Endothelial cell of umbilical vein (primary cell): Measurements from ENCODE around the gene MYL5. TPM values are rescaled to one million over a fixed set of nuclear protein-coding genes. Genes with fewer than 3 reads are reported as not detected.

Experiments used
- BruUV-seq: library from RNA; stranded (reverse); fragments of 400-500 nt; replicated peaks from 2 replicates; lab custom pipeline; 2021; lab: Mats Ljungman, UMichigan
- CTCF ChIA-PET: fragments of 300-600, 350-600 bp; sonication (Branson Sonifier 250); formaldehyde crosslinking; loops from one replicate; lab custom pipeline; 2021; ENCODE audit warnings: antibody characterized with exemption, inconsistent platforms; lab: Charles Lee
- POLR2A ChIA-PET: fragments of 300-600, 350-600 bp; sonication (Branson Sonifier 250); formaldehyde crosslinking; loops from one replicate; lab custom pipeline; 2021; ENCODE audit warnings: antibody characterized with exemption, inconsistent platforms; lab: Charles Lee
- DNase-seq: peaks from one replicate; pipeline ENCODE4 v3.0.0-alpha.2; 2011; ENCODE audit warnings: low read depth, low spot score
- FAIRE-seq: peaks from 2 replicates; lab custom pipeline; 2011; peaks lifted over from hg19 to GRCh38; lab: Jason Lieb, UNC
- H2AFZ ChIP-seq: 2 replicates; pipeline ENCODE4 v1.6.0; 2012; ENCODE audit warnings: low read depth, low read length, control low read depth, inconsistent platforms
- H3K27ac ChIP-seq: 2 replicates; pipeline ENCODE4 v1.5.1; 2011; ENCODE audit warnings: low read depth, mild to moderate bottlenecking, control low read depth, low read length, moderate library complexity; ENCODE audit not compliant: insufficient read depth
- H3K27me3 ChIP-seq, 2 experiments: 2 replicates each; pipeline versions ENCODE4 v1.6.0 to v1.6.1; 2011; ENCODE audit warnings: low read length in 2 of 2, mixed read lengths in 1 of 2; ENCODE audit not compliant: control insufficient read depth in 2 of 2, insufficient read depth in 2 of 2
- H3K36me3 ChIP-seq, 2 experiments: 2 replicates in 1 of 2; 3 replicates in 1 of 2; pipeline ENCODE4 v1.5.1; 2011; ENCODE audit warnings: low read length in 2 of 2, mild to moderate bottlenecking in 1 of 2, moderate library complexity in 1 of 2; ENCODE audit not compliant: control insufficient read depth in 2 of 2, insufficient read depth in 2 of 2; ENCODE audit errors: extremely low read depth in 1 of 2
- H3K4me1 ChIP-seq: 3 replicates; pipeline ENCODE4 v1.5.1; 2011; ENCODE audit warnings: mild to moderate bottlenecking, low read length; ENCODE audit not compliant: control insufficient read depth, insufficient read depth; ENCODE audit errors: extremely low read depth
- H3K4me2 ChIP-seq: 2 replicates; pipeline ENCODE4 v1.6.1; 2011; ENCODE audit warnings: low read length, control low read depth, mixed read lengths; ENCODE audit not compliant: insufficient read depth
- H3K4me3 ChIP-seq, 3 experiments: fragments of 200-600 bp in 1 of 3; sonication (generic), shearing (Covaris generic) in 1 of 3; replicated peaks in 1 of 3; 2 replicates each; pipeline ENCODE4 v1.5.1; 2011 to 2016; ENCODE audit warnings: control low read depth in 3 of 3, low read length in 3 of 3, mild to moderate bottlenecking in 2 of 3, inconsistent platforms in 1 of 3, low read depth in 1 of 3, moderate library complexity in 1 of 3; ENCODE audit not compliant: insufficient read depth in 1 of 3
- H3K79me2 ChIP-seq: 2 replicates; pipeline ENCODE4 v1.6.0; 2012; ENCODE audit warnings: low read length, inconsistent platforms; ENCODE audit not compliant: control insufficient read depth, insufficient read depth
- H3K9ac ChIP-seq: replicated peaks from 2 replicates; pipeline ENCODE3; 2011; ENCODE audit warnings: low read length, control low read depth; ENCODE audit not compliant: insufficient read depth; ENCODE audit errors: extremely low read depth
- H3K9me1 ChIP-seq: replicated peaks from 3 replicates; pipeline ENCODE4 v1.6.0; 2011; ENCODE audit warnings: mild to moderate bottlenecking, low read length; ENCODE audit not compliant: control insufficient read depth, insufficient read depth; ENCODE audit errors: extremely low read depth
- H3K9me3 ChIP-seq: replicated peaks from 2 replicates; pipeline ENCODE4 v1.5.1; 2012; ENCODE audit warnings: low read length, inconsistent platforms; ENCODE audit not compliant: control insufficient read depth, insufficient read depth
- H4K20me1 ChIP-seq: replicated peaks from 2 replicates; pipeline ENCODE3; 2011; ENCODE audit warnings: mild to moderate bottlenecking, low read length; ENCODE audit not compliant: control insufficient read depth, insufficient read depth; ENCODE audit errors: extremely low read depth
- EZH2 ChIP-seq: IDR thresholded peaks from 2 replicates; pipeline ENCODE4 v1.6.1; 2012; ENCODE audit warnings: borderline replicate concordance, low read depth, mild to moderate bottlenecking, moderate library complexity, low read length, inconsistent platforms; ENCODE audit not compliant: severe bottlenecking
- FOS ChIP-seq: IDR thresholded peaks from 2 replicates; pipeline ENCODE4 v1.6.1; 2011; ENCODE audit warnings: mild to moderate bottlenecking, low read length, moderate library complexity, borderline replicate concordance; ENCODE audit not compliant: insufficient read depth
- GATA2 ChIP-seq: IDR thresholded peaks from 2 replicates; pipeline ENCODE4 v1.7.0; 2011; ENCODE audit warnings: low read depth, mild to moderate bottlenecking, moderate library complexity, mixed read lengths, low read length; ENCODE audit not compliant: insufficient read length, insufficient read depth
- JUN ChIP-seq: IDR thresholded peaks from 2 replicates; pipeline ENCODE4 v1.6.1; 2011; ENCODE audit warnings: borderline replicate concordance, low read depth; ENCODE audit not compliant: insufficient read length, insufficient read depth
- MAX ChIP-seq: IDR thresholded peaks from 2 replicates; pipeline ENCODE4 v1.6.1; 2011; ENCODE audit not compliant: insufficient read depth, insufficient read length
- MYC ChIP-seq: IDR thresholded peaks from one replicate; pipeline ENCODE4 v1.6.1; 2011; ENCODE audit warnings: mild to moderate bottlenecking, low read depth, low read length
- POLR2A ChIP-seq: IDR thresholded peaks from 2 replicates; pipeline ENCODE4 v1.6.1; 2012; ENCODE audit warnings: low read depth, mild to moderate bottlenecking, control low read depth, low read length
- POLR2AphosphoS5 ChIP-seq: IDR thresholded peaks from 2 replicates; pipeline ENCODE4 v1.6.1; 2012; ENCODE audit warnings: low read depth, mild to moderate bottlenecking, control low read depth, low read length, moderate library complexity; ENCODE audit not compliant: insufficient read depth
- dilution Hi-C: fragments of 300-500 bp; cut with MboI; formaldehyde crosslinking; loops from one replicate; pipeline ENCODE4 v1.15.0; 2019; ENCODE audit warnings: low sequenced_read_pairs; ENCODE audit not compliant: extremely low pct_ligation_motif_present
- intact Hi-C: fragments of 100-400 bp; cut with micrococcal nuclease; formaldehyde crosslinking; loops from one replicate; pipeline ENCODE4 v1.10.0; 2022
- polyA plus RNA-seq, 4 experiments: library from polyadenylated mRNA; depleted of rRNA in 3 of 4; stranded (reverse) in 3 of 4; unstranded in 1 of 4; fragments of >200 nt; gene quantifications; 2 replicates each; pipeline versions ENCODE4 v1.2.1 to v1.2.3, GENCODE V29; 2011 to 2012; ENCODE audit warnings: missing spikeins in 1 of 4
- total RNA-seq: library from RNA; stranded (reverse); gene quantifications from 2 replicates; pipeline ENCODE4 v1.2.3, GENCODE V29; 2021
- TF ChIP-seq, protein P1 (sequence below), 2 donors: IDR thresholded peaks; 1 replicate in 1 of 2; 2 replicates in 1 of 2; pipeline ENCODE4 v1.5.1; 2011; ENCODE audit warnings: low read length in 2 of 2, mild to moderate bottlenecking in 2 of 2, moderate library complexity in 2 of 2, control low read depth in 1 of 2, inconsistent platforms in 1 of 2, low read depth in 1 of 2; ENCODE audit not compliant: insufficient read depth in 1 of 2; ENCODE audit errors: extremely low read depth in 1 of 2

MYL5 gene
- total and polyA plus RNA-seq, 2 donors (not counting 3 experiments of a cell fraction or from before 2014, with no cell fraction given): 12.3 to 13.4 TPM

DNA sequence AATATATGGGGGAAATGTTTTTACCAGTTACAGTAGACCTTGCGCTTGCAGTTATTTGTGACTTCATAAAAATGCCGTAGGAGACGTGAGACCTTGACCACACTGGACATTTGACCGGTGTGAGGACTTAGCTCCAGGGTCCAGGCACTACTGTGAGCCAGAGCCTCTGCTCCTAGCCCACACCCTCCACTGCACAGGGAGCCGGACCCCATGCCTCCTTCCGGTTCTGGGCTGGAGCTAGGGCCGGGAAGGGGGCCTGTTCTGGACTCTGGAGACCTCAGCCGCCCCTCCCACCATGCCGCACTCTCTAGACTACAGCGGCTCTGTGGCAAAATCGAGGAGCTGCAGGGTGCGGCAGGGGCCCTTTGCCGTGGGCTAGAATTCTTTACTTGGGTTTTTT, 36.6 kb downstream of the MYL5 start:
- Histone ChIP-seq H2AFZ (no peak overlapping the region), H3K4me3 (no peak overlapping the region), H3K79me2 (peaks cover 89% of the 10 kb centered on the region), H3K9ac (no peak overlapping the region), H4K20me1 (peaks cover 8% of the 10 kb centered on the region), H3K27ac (no peak overlapping the region), H3K4me1 (peaks cover 14% of the 10 kb centered on the region), H3K36me3 (peaks cover 2 to 9% of the 10 kb centered on the region in 2 experiments), H3K9me1 (no peaks in the 10 kb centered on the region), H3K4me2 (no peak overlapping the region), H3K9me3 (no peaks in the 10 kb centered on the region), H3K27me3 (no peaks in the 10 kb centered on the region)
- no peak for FAIRE-seq
- TF ChIP-seq MAX (no peak), POLR2A (no peak), EZH2 (no peak), POLR2AphosphoS5 (no peak), MYC (no peak), GATA2 (no peak), JUN (no peak), FOS (no peak)
- TF ChIP-seq, protein P1, sequence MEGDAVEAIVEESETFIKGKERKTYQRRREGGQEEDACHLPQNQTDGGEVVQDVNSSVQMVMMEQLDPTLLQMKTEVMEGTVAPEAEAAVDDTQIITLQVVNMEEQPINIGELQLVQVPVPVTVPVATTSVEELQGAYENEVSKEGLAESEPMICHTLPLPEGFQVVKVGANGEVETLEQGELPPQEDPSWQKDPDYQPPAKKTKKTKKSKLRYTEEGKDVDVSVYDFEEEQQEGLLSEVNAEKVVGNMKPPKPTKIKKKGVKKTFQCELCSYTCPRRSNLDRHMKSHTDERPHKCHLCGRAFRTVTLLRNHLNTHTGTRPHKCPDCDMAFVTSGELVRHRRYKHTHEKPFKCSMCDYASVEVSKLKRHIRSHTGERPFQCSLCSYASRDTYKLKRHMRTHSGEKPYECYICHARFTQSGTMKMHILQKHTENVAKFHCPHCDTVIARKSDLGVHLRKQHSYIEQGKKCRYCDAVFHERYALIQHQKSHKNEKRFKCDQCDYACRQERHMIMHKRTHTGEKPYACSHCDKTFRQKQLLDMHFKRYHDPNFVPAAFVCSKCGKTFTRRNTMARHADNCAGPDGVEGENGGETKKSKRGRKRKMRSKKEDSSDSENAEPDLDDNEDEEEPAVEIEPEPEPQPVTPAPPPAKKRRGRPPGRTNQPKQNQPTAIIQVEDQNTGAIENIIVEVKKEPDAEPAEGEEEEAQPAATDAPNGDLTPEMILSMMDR (IDR thresholded peaks at IDR 0.05; ENCODE audit: extremely low read depth in 1 of 2, insufficient read depth in 1 of 2, low read depth in 1 of 2, low read length in 2 of 2): no peak
- no TSS peak for BruUV-seq
- intact Hi-C loops (no loop called here), dilution Hi-C loops (no loop called here)
- ChIA-PET CTCF (interaction anchor here (2.1 kb wide), 1 partner anchor 31 kb away, joined by 7 read pairs; no protein-coding TSS in a partner anchor), POLR2A (no interaction called here)
- no peak for DNase-seq
